Measurements from ENCODE around the gene CUBN. TPM values are rescaled to one million over a fixed set of nuclear protein-coding genes. Genes with fewer than 3 reads are reported as not detected.

Gene CUBN
- total RNA-seq, 4 donors from 2014 or later: 13.4 to 31.0 (median 19.7) TPM

DNA sequence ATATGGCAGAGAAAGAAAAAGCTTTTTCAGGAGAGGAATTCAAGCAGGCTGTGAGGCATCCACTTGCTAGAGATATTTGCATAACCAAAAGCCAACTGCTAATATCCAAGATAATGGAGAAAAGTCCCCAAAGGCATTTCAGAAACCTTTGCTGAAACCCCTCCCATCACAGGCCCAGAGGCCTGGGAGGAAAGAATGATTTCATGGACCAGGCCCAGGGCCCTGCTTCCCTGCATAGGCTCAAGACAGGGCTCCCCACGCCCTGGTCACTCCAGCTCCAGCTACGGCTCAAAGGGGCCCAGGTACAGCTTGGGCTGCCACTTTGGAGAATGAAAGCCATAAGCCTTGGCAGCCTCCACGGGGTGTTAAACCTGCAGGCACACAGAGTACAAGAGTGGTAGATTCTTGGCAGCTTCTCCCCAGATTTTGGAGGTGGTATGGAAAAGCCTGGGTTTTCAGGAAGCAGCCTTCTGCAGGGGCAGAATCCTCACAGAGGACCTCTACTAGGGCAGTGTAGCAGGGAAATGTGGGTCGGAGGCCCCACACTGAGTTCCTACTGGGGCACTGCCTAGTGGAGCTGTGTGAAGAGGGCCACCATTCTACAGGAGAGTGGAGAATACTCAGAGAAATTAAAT, 306.8 kb downstream of the CUBN start:
- no peak overlapping the region for H3K4me3 ChIP-seq (replicated peaks in 1 of 3)
- no peaks in the 10 kb centered on the region for H3K36me3 ChIP-seq
- peaks cover 0 to 6% of the 10 kb centered on the region in 2 donors for H3K4me1 ChIP-seq
- WGBS, 2 donors: 95 to 96% methylated on average over 3 to 4 of the region's 4 CpGs
- intact Hi-C loops (cut with DNase I): no loop called here
- no peaks in the 10 kb centered on the region for H3K9me3 ChIP-seq
- H3K27me3 ChIP-seq: no peaks in the 10 kb centered on the region
- no peak for TF ChIP-seq POLR2A (IDR thresholded peaks at IDR 0.05)
- no peak for TF ChIP-seq CTCF (IDR thresholded peaks at IDR 0.05)
- H3K27ac ChIP-seq: no peak overlapping the region
- DNase-seq: no peak

DNA sequence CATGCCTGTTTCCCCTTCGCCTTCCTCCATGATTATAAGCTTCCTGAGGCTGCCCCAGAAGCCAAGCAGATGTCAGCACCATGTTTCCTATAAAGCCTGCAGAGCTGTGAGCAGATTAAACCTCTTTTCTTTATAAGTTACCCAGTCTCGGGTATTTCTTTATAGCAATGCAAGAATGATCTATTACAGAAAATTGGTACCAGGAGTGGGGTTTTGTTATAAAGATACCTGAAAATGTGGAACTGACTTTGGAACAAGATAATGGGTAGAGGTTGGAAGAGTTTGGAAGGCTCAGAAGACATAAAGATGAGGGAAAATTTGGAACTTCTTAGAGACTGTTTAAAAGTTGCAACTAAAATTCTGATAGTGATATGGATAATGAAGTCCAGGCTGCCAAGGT, 307.6 kb downstream of the CUBN start:
- no peaks in the 10 kb centered on the region for H3K36me3 ChIP-seq
- WGBS, 2 donors: 95 to 96% methylated on average over 2 of the region's 2 CpGs
- DNase-seq: no peak
- no peaks in the 10 kb centered on the region for H3K9me3 ChIP-seq
- intact Hi-C loops (cut with DNase I): no loop called here
- no peak overlapping the region for H3K4me3 ChIP-seq (replicated peaks in 1 of 3)
- peaks cover 0 to 6% of the 10 kb centered on the region in 2 donors for H3K4me1 ChIP-seq
- TF ChIP-seq CTCF (IDR thresholded peaks at IDR 0.05) (no peak), POLR2A (IDR thresholded peaks at IDR 0.05) (no peak)
- no peaks in the 10 kb centered on the region for H3K27me3 ChIP-seq
- H3K27ac ChIP-seq: no peak overlapping the region

DNA sequence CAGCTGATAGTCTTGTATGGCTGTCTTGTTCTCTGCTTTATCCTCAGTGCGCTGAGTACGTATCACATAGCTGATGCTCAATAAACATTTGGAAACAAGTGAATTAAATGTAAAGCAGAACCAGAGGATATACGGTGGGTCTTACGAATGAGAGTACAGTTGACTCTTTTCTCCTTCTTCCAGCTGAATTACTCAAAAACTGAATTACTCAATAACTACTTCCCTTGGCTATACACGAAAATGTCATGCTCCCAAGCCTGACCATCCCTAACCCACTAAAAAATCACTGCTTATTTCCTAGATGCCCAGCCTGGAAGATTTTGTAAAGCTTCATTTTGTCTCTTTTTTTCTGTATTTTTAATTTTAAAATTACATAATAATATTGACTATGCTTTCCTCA, 309.2 kb downstream of the CUBN start:
- 89 to 92% methylated on average over 5 of the region's 5 CpGs for WGBS, 2 donors
- Histone ChIP-seq H3K9me3 (no peaks in the 10 kb centered on the region), H3K4me1 (peaks cover 6 to 18% of the 10 kb centered on the region in 2 donors), H3K36me3 (no peaks in the 10 kb centered on the region), H3K4me3 (replicated peaks in 1 of 3) (no peak overlapping the region), H3K27ac (no peak overlapping the region), H3K27me3 (no peaks in the 10 kb centered on the region)
- TF ChIP-seq CTCF (IDR thresholded peaks at IDR 0.05) (no peak), POLR2A (IDR thresholded peaks at IDR 0.05) (no peak)
- intact Hi-C loops (cut with DNase I): no loop called here
- no peak for DNase-seq

- Histone ChIP-seq H3K36me3 (no peaks in the 10 kb centered on the region), H3K4me3 (replicated peaks in 1 of 3) (no peak overlapping the region), H3K27ac (no peak overlapping the region), H3K27me3 (no peaks in the 10 kb centered on the region), H3K4me1 (peaks cover 6 to 18% of the 10 kb centered on the region in 2 donors), H3K9me3 (no peaks in the 10 kb centered on the region)
- WGBS, 2 donors: 78 to 87% methylated on average over 1 of the region's 1 CpG
- intact Hi-C loops (cut with DNase I): no loop called here
- TF ChIP-seq CTCF (IDR thresholded peaks at IDR 0.05): no peak
- no peak for TF ChIP-seq POLR2A (IDR thresholded peaks at IDR 0.05)
- no peak for DNase-seq
Measured at GRCh38 chr10:16820018-16820417, 309.6 kb downstream of the CUBN start.

GRCh38 chr10:16819436-16819835, 310.2 kb downstream of the CUBN start:
- intact Hi-C loops (cut with DNase I): no loop called here

More at GRCh38 chr10:16819436-16819835, 310.2 kb downstream of the CUBN start:
- no peak for DNase-seq
- TF ChIP-seq POLR2A (IDR thresholded peaks at IDR 0.05) (no peak), CTCF (IDR thresholded peaks at IDR 0.05) (no peak)
- Histone ChIP-seq H3K4me3 (replicated peaks in 1 of 3) (no peak overlapping the region), H3K9me3 (no peaks in the 10 kb centered on the region), H3K27me3 (no peaks in the 10 kb centered on the region), H3K36me3 (no peaks in the 10 kb centered on the region), H3K27ac (no peak overlapping the region), H3K4me1 (peaks cover 6 to 18% of the 10 kb centered on the region in 2 donors)
- 40 to 51% methylated on average over 3 of the region's 3 CpGs for WGBS, 2 donors
